ENCODE results near the gene UBXN1.
A peak's percentile ranks its signal among the peaks of the same experiment; 100 is the strongest.
"Not testable (repeated sequence)": the region's sequence is repeated elsewhere in the genome, so short reads cannot be mapped to it uniquely, and the experiment has no call there.

Gene UBXN1

GRCh38 chr11:62669420-62670161 is 9.3 kb downstream of the UBXN1 start:
- no peak for DNase-seq

DNA sequence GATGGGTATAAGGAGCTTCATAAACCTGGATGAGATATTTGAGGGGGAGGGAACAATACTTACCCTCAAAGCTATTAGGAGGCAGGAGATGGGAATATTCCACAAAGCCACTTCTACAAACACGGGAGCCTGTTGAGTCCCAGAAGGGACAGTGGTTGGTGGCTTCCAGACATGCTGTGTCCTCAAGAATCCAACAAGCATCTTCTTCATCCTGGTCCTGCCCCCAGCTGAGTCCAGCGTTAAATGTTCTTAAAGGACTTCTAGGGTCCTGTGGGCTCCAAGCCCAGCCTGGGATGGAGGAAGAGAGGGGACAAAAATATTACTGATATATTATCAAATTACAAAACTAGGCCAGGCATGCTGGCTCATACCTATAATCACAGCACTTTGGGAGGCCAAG is 11.4 kb downstream of the UBXN1 start:
- DNase-seq: no peak

DNA sequence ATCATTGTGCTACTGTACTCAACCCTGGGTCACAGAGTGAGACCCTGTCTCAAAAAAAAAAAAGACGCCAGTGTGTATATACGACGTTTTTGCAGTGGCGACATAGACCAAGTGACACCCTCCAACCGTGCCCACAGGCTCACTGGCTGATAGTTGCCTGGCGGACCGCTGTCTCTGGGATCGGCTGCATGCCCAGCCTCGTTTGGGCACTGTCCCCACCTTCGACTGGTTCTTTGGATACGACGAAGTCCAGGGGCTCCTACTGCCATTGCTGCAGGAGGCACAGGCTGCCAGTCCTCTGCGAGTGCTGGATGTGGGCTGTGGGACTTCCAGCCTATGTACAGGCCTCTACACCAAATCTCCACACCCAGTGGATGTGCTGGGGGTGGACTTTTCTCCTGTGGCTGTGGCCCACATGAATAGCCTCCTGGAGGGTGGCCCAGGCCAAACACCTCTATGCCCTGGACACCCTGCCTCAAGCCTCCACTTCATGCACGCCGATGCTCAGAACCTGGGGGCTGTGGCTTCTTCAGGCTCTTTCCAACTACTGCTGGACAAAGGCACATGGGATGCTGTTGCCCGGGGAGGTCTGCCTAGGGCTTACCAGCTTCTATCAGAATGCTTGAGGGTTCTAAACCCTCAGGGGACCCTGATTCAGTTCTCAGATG is 12.5 kb downstream of the UBXN1 start:
- DNase-seq: no peak

GRCh38 chr11:62665599-62666258 is 13.1 kb downstream of the UBXN1 start:
- peak; percentile 47 for DNase-seq

DNA sequence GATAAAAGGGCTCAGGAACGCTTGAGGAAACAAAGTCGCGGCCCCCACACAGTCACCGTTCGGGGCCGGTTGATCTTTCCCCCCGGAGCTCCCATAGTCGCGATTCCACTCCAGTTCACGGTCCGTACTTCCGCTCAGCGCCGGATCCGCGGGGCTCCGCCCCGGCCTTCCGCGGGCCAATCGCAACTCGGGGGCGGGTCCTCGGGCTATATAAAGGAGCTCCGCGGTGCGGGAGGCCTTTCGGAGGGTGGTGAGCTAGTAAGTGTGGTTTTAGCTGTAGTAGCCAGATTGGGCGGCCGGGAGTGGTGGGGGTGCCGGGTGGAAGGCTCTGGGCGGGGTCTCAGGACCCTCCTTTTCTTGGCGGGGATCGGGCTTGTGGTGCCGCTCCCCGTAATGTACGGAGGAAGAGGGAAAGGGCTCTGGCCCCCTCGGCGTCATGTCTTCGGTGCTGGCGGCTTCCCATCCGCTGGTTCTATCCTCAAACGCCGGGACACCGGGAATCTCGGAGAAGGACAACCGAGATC is 13.7 kb downstream of the UBXN1 start, which contains the start of the genes C11orf98 and CSKMT:
Gene C11orf98 (minus strand): TSS at position 136 of the 524 bp plus-strand sequence. CDS start 41 bp downstream, at position 95.
Gene CSKMT (plus strand): TSS at position 238 of the 524 bp plus-strand sequence. CDS start 568 bp downstream, outside the sequence.
- DNase-seq: peak; percentile 95

GRCh38 chr11:62664405-62665074 is 14.3 kb downstream of the UBXN1 start:
- peak; percentile 48 for DNase-seq

DNA sequence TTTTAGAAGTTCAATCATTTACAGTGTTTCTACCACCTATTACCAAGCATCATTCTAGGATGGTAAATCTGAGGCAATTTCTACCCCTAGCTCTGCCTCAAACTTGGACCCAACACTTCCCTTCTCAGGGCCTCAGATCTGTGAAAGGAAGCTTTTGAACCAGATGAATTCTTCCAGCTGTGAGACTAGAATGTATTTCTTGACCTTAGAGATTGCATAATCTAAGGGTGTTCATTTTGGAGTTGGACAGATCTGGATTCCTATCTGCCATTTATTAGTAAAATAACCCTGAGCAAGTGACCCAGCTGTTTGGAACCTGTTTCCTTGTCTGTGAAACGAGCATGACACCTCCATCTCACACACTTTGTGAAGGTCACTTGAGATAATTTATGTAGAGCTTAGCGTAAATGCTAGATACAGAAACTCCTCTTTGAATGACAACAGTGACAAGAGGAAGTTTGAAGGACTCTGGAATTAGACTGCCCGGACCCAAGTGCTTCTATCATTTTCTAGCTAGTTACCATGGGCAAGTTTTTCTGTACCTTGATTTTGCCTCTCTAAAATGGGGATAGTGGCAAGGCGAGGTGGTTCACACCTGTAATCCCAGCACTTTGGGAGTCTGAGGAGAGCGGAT is 22.0 kb downstream of the UBXN1 start:
- no peak for DNase-seq

DNA sequence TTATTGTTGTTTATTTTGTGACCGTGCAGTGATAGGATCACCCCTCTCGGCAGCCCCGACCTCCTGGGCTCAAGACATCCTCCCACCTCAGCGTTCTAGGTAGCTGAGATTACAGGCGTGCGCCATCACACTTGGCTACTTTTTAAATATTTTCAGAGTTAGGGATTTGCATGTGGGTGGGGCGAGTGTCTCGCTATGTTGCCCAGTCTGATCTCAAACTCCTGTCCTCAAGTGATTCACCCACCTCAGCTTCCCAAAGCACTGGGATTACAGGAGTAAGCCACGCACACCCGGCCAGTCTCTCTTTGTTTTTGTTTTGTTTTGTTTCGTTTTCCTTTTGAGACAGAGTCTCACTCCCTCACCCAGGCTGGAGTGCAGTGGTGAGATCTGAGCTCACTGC is 24.6 kb downstream of the UBXN1 start:
- DNase-seq: no peak

DNA sequence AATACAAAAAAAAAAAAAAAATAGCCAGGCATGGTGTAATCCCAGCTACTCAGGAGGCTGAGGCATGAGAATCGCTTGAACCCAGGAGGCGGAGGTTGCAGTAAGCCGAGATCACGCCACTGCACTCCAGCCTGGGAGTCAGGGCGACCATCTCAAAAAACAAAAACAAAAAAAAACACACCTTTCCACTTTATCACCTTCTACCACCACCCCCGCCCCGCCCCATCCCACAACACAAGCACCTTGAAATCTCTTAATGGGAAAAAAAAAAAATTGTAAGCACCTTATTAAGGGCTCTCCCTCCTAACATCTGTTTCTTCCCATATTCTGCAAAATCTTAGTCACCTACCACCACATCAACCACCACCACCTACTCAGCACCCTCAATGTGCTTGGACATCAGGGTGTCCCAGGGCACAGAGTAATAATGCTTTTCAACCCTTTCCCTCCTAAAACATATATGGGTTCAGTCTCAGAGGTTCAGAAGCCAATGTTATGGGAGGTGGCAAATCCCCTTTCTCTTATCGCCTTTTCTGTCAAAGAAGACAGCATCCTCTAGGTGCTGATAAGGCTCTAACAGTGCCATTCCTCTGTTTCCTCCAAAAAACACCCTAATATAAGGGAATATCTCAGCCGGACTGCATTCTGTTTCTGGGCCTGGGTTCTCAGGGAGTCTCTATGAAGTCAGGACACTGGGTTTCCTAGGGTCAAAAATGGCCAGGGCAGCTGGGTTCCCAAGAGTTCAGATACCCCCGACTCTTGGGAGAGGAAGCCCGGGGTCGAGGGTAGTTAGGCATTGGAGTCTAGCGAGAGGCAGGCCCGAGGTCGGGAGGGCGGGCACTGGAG is 26.5 kb downstream of the UBXN1 start:
- no peak for DNase-seq

DNA sequence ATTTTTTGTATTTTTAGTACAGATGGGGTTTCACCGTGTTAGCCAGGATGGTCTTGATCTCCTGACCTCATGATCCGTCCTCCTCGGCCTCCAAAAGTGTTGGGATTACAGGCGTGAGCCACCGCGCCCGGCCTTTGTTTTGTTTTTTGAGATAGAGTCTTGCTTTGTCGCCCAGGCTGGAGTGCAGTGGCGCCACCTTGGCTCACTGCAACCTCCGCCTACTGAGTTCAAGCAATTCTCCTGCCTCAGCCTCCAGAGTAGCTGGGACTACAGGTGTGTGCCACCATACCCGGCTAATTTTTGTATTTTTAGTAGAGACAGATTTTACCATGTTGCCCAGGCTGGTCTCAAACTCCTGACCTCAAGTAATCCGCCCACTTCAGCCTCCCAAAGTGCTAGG is 28.6 kb downstream of the UBXN1 start:
- DNase-seq: not testable (repeated sequence)

DNA sequence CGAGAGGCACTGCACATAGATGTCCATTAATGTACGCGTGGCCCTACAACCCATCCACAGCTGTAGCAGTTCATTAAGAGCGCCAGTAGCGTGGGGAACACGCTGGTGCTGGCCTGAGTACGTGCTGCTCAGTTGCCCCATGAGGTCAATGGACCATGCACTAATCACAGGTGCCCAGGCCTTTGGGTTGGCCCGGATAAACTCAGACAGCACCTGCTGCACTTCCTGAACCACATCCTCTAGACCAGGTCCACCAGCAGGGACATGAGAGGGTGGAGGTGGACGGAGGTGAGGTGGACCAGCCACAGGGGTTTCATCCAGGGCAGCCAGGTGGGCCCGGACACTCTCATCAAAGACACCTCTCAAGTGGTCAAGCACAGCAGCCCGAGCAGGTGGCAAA is 29.4 kb downstream of the UBXN1 start:
- DNase-seq: no peak

DNA sequence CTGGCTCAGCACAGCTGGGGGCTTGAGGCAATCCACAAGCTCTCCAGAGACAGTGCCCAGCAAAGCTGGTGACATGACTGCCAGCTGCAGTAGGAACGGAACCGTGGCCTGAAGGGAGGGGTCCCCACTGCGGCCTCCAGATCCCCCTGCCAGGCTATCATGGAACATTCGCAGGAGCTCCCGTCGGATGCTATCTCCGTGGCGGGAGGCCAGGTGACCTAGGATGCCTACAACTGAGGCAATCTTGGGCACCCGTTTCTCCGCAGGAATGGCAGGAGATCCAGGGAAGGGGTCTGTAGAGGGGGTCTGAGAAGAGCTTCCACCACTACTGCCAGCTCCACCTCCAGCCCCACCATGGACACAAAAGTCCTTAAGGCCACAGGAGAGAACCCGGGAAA is 29.9 kb downstream of the UBXN1 start:
- DNase-seq: no peak

DNA sequence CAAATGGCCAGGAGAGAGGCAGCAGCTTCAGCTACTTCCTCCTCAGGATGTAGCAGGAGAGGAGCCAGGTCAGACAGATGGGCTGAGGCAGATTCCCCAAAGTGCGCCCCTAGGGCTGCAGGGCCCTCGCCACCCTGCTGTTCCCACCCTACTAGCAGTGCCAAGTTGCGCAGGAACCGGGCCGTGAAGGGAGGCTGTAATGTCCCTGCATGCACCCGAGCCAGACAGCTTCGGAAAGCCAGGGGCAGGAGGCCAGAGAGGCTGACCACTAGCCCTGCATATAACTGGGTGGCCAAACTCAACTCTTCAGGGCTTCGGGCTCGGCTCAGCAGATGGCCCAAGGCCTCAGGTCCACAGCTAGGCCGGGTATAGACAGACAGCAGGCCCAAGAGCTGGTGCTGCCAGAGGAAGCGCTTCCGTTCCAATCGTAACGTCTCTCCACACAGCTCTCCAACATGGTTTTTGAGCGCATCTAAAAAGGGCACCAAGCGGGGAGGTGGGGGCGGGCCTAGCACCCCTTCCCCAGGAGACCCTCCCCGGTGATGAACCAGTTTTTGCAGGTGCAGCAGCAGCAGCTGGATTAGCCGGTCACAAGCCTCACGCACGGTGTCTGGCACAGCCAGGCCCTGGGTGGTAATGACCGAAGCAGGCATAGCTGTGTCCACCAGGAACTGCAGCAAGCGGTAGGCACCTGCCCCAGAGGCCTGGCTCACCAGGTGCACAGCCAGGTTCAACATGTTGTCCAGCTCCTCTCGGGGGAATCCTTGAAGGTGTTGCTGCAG is 30.5 kb downstream of the UBXN1 start:
- DNase-seq: no peak

- no peak for DNase-seq
Measured at GRCh38 chr11:62647609-62648005, 31.3 kb downstream of the UBXN1 start.

DNA sequence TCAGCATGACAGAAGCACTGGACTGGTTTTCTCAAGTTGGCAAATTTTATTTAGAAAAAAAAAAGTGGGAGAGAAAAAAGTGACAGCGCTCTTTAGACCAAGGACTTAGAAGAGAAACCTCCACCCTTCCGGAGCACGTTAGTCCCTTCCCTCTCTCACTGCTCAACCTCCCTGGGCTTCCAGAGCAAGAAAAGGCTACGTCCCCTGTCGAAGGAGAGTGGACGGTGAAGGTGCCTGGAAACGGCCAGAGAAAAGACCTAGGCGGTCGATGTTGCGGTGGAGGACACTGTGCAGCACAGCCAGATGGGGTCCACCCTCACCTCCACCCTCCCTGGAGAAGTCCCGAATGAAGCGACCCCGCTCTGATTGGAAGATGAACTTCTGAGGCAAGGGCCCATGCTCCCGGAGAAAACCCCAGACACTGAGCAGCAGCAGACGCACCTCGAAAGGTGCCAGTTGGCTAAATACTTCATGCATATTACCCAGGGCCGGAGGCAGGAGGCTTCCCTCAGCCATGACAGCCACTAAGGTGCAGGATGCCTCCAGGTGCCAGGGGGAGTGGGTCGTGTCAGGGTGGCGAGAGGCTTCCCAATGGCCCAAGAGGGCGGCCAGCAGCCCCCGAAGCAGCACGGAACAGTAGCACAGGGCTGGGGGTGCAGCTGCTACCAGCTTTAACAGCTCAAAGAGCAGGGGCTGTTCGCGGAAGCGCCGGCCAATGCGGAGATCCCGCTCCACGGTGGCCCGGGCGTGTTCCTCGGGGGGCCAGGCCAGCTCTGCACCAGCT is 31.9 kb downstream of the UBXN1 start:
- DNase-seq: no peak

DNA sequence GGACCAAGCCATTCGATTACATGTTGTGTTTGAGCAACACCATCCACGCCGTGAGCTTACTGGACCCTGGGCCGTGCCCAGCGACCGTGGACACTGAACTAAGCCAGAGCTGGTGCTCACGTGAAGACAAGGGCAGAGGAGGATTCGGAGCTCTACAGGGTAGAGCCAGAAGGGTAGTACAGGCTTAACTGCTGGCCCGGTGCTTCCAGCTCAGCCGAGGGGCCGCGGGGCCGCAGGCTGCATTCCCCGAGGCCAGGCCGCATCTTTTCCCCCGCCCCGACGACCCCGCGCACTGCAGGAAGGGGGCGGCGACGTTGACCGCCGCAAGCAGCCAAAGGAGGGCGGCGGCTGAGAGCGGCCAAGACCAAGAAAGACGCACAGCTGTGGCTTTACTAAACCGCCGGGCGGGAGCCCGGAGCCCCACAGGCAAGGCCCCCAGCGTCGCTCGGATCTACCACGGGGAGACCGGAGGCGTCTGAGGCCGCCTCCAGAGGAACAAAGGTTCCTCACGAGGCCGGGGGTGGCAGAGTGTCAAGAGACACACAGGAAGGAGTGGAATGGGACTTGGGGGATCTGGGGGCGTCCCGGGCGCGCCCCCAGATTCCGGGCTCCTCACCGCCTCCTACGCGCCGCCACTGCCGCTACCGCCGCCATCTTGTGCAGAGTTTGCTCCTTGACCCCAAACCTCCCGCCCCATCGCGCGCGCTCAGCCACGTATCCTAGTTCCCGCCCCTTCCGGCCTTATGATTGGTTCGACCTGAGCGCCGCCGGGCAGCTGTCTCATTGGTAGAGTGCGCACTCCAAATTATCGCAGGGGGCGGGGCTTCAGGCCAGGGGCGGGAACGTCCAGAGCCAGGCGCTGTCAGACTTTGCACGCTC is 32.7 kb downstream of the UBXN1 start, which contains the start of gene GANAB:
Gene GANAB (minus strand): TSS at position 668 of the 879 bp plus-strand sequence. CDS start 14 bp downstream, at position 654.
- peak; percentile 98 for DNase-seq

DNA sequence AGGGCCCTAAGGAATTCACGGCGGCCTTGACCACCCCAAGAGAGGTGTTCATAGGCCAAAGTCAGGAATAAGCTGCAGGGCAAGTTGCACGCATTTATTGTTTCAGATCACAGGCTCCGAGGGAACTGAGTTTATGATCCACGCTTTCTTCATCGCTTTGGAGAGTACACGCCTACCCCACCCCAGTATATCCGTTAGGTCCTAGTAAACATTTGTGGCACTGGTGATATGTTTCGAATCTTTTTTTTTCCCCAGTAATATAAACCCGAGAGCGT is 33.3 kb downstream of the UBXN1 start:
- DNase-seq: no peak

DNA sequence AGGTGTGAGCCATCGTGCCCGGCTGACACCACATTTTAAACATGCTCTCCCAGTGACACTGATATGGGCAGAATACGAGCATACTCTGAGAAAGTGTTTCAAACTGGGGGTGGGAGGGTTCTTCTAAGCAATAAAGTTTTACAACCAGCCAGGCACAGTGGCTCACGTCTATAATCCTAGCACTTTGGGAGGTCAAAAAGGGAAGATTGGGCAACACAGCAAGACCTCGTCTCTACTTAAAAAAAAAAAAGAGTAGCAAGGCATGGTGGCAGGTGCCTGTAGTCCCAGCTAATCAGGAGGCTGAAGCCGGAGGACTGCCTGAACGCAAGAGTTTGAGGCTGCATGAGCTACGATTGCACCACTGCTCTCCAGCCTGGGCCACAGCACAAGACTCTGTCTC is 34.7 kb downstream of the UBXN1 start:
- no peak for DNase-seq

- no peak for DNase-seq
Measured at GRCh38 chr11:62632492-62632891, 46.4 kb downstream of the UBXN1 start.
